ENCODE data around the gene MYADML2.

Gene MYADML2

DNA sequence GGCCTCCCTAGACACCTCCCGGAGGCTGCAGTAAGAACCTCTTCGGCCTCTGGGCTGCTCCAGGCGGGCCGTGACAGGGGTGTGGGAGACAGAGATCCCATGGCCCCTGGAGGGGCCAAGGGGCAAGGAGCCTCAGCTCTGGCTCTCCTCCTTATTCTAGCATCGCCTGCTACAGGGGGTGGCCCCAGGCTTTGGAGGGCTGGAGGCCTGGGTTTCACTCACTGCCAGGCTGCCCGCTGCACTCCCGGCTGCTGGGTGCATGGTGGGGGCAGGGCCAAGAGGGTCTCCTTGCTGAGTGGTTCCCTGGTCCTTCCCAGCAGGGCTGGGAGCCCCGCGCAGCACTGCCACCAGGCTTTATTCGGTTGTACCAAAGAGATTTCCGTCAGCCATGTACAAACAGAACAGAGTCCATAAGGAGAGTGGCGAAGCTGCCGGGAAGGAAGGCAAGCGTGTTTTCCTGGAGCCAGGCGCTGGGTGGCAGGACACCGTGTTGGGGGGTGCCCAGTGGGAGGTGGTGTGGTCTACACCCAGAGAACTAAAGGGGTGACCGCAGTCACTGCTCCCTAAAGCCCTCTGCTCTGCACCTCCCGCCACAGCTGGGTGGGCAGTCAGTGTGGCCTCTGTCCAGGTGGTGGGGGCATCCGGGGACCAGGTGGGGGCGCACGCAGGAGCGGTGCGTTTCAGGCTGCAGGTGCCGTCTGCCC lies 43.0 kb downstream of the MYADML2 start:
- TF ChIP-seq RAD21 (IDR thresholded peaks at IDR 0.05; ENCODE audit: low read depth) (no peak), CEBPB (IDR thresholded peaks at IDR 0.05) (no peak)

DNA sequence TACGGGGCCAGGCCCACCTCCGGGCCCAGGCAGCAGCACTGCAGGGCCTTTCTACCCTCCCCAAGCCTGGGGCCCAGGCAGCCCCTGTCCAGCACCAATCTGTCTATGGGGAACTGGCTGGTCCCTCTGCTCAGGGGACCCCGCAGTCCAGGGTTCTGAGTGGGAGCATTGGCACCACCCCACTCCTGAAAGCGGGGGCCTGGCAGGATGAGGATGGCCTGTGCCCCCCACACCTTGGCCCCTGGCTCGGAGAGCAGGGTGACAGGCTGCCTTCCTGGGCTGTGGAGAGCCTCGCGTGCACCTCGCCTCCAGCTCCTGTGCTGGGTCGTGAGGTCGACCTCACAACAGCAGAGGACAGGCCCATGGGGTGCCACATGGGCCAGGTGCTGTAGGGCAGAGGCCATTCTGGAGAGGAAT lies 43.6 kb downstream of the MYADML2 start:
- TF ChIP-seq, protein P1, sequence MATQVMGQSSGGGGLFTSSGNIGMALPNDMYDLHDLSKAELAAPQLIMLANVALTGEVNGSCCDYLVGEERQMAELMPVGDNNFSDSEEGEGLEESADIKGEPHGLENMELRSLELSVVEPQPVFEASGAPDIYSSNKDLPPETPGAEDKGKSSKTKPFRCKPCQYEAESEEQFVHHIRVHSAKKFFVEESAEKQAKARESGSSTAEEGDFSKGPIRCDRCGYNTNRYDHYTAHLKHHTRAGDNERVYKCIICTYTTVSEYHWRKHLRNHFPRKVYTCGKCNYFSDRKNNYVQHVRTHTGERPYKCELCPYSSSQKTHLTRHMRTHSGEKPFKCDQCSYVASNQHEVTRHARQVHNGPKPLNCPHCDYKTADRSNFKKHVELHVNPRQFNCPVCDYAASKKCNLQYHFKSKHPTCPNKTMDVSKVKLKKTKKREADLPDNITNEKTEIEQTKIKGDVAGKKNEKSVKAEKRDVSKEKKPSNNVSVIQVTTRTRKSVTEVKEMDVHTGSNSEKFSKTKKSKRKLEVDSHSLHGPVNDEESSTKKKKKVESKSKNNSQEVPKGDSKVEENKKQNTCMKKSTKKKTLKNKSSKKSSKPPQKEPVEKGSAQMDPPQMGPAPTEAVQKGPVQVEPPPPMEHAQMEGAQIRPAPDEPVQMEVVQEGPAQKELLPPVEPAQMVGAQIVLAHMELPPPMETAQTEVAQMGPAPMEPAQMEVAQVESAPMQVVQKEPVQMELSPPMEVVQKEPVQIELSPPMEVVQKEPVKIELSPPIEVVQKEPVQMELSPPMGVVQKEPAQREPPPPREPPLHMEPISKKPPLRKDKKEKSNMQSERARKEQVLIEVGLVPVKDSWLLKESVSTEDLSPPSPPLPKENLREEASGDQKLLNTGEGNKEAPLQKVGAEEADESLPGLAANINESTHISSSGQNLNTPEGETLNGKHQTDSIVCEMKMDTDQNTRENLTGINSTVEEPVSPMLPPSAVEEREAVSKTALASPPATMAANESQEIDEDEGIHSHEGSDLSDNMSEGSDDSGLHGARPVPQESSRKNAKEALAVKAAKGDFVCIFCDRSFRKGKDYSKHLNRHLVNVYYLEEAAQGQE (IDR thresholded peaks at IDR 0.05; ENCODE audit: low read depth): no peak

DNA sequence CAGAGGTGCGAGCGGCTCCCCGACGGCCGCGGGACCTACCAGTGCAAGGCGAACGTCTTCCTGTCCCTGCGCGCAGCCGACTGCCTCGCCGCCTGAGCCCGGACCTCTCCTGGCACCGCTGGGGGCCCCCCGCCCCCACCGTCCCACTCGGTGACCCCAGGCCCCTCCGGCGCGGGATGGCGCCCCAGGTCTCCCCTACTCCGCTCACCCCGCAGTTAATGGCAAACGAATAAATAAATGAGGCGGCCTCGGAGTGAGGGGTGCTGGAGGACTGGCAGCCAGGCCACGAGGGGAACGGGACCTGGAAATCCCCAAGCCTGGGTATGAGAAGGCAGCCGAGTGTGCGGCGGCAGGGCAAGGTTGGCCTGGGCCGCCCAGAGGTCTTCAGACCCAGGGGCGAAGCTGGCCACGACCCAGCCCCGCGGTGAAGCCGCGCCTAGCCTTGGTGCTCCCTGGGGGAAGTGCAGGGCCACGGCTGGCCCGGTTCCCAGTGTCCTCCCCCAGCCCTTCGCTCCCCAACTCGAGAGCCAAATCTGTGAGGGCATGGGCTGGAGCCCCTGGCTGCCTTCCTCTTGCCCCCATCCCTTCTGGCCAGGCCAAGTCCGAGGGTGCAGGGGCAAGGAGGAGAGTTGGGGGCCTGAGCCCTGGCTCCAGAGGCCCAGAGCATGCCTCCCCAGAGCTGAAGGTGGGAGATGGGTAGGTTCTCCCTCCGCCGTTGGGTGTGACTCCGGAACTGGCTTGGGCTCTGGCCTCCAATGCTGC lies 44.2 kb downstream of the MYADML2 start:
- TF ChIP-seq NFIC (IDR thresholded peaks at IDR 0.05): no peak

DNA sequence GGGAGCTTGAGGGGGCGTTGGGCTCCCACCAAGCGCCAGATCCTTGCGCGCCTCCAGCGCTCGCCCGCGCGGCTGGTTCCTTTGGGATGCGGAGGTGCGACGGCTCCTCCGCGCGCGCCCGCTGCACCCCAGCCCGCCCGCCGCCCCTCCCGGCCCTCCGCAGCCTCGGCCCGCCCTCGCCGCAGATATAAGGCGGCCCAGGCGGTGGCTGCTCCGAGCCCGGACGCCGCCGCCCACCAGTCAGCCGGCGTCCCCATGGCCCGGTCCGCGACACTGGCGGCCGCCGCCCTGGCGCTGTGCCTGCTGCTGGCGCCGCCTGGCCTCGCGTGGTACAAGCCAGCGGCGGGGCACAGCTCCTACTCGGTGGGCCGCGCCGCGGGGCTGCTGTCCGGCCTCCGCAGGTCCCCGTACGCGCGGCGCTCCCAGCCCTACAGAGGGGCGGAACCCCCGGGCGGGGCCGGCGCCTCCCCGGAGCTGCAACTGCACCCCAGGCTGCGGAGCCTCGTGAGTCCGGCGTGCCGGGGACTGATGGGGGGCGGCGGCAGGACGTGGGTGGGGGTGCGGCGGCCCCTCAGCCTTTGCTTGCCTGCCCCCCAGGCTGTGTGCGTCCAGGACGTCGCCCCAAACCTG lies 44.9 kb downstream of the MYADML2 start, which contains the start of gene NPB:
Gene NPB, plus strand, starts transcription at position 216 of the 630 bp plus-strand sequence. Its CDS starts 40 bp downstream, at position 256.
- TF ChIP-seq EP300 (IDR thresholded peaks at IDR 0.05; ENCODE audit: borderline replicate concordance) (no peak), FOXM1 (IDR thresholded peaks at IDR 0.05; ENCODE audit: borderline replicate concordance, low read depth) (no peak), TCF12 (IDR thresholded peaks at IDR 0.05; ENCODE audit: low read depth) (no peak), YY1 (IDR thresholded peaks at IDR 0.05; ENCODE audit: low read depth) (no peak)
- TF ChIP-seq, protein P2, sequence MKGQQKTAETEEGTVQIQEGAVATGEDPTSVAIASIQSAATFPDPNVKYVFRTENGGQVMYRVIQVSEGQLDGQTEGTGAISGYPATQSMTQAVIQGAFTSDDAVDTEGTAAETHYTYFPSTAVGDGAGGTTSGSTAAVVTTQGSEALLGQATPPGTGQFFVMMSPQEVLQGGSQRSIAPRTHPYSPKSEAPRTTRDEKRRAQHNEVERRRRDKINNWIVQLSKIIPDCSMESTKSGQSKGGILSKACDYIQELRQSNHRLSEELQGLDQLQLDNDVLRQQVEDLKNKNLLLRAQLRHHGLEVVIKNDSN (IDR thresholded peaks at IDR 0.05): no peak
- TF ChIP-seq, protein P1 (IDR thresholded peaks at IDR 0.05; ENCODE audit: low read depth): no peak

DNA sequence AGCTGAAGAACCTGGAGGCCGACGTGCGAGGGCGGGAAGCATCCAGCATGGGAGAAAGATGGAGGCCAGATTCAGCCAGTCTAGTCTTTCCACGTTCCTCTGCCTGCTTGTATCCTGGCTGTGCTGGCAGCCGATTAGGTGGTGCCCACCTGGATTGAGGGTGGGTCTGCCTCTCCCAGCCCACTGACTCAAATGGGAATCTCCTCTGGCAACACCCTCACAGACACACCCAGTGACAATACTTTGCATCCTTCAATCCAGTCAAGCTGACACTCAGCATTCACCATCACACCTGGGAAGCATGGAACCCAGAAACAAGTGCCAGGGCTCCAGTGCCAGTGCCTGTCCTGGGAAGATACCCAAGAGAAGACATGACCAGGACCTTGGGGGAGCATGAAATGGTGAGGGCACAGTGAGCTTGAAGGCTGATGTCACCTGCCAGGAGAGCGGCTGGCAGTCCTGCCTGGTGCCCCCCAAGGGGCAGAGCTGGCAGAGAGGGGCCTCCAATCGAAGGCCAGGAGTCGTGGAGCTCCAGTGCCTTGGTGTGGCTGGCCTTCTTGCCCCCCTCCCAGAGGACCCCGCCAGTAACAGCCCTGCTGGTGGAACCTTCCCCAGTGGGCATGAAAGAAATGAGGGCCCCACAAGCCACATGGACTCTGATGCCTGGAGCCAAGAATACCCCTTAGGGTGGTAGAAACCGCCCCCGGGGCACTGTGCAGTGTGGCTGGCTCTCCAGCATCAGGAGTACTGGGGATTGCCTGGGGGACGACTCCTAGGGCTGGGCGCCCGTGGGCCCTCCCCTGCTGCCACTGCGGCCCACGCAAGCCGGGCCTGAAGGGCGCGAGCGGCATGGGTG lies 45.6 kb downstream of the MYADML2 start:
- TF ChIP-seq, protein P3, sequence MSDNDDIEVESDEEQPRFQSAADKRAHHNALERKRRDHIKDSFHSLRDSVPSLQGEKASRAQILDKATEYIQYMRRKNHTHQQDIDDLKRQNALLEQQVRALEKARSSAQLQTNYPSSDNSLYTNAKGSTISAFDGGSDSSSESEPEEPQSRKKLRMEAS (IDR thresholded peaks at IDR 0.05): no peak
- TF ChIP-seq YY1 (IDR thresholded peaks at IDR 0.05; ENCODE audit: low read depth) (no peak), NFIC (IDR thresholded peaks at IDR 0.05) (no peak), EP300 (IDR thresholded peaks at IDR 0.05; ENCODE audit: borderline replicate concordance) (no peak), CEBPB (IDR thresholded peaks at IDR 0.05) (no peak), CREB1 (IDR thresholded peaks at IDR 0.05; ENCODE audit: low read depth) (no peak), EGR1 (IDR thresholded peaks at IDR 0.05) (no peak), TAF1 (IDR thresholded peaks at IDR 0.05; ENCODE audit: low read depth) (no peak), FOXM1 (IDR thresholded peaks at IDR 0.05; ENCODE audit: borderline replicate concordance, low read depth) (no peak), ZBTB7A (IDR thresholded peaks at IDR 0.05; ENCODE audit: low read depth) (no peak), RAD21 (IDR thresholded peaks at IDR 0.05; ENCODE audit: low read depth) (no peak)

DNA sequence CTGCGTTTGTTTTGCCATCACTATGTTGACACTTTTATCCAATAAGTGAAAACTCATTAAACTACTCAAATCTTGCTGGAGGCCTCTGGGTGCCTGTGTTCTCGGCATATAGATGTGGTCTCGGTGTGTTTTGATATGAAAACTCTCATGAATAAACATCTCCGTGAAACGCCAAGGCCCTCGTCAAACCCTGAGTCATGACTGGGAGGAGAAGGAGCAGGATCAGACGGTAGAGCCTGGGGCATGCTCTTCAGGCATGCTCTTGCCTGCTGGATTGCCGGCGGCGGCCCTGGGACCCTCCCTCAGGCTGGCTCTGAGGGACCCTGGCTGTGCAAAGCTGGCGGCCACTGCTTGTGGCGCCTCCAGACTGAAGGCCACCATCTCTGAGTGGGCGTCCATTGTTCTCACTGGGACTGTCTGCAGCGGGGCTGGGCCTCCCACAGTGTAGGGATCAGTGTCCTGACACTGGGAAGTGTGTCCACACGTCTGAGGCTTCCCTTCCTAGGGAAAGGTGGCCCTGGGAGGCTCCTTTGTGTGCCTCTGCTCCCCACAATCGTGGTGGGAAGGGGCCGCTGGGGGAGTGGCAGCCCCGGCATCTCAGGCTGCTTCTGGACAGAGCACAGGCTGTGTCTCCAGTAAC lies 46.7 kb downstream of the MYADML2 start:
- TF ChIP-seq, protein P1 (IDR thresholded peaks at IDR 0.05; ENCODE audit: low read depth): no peak
- TF ChIP-seq CEBPB (IDR thresholded peaks at IDR 0.05) (no peak), RAD21 (IDR thresholded peaks at IDR 0.05; ENCODE audit: low read depth) (no peak), TAF1 (IDR thresholded peaks at IDR 0.05; ENCODE audit: low read depth) (no peak), FOXM1 (IDR thresholded peaks at IDR 0.05; ENCODE audit: borderline replicate concordance, low read depth) (no peak), YY1 (IDR thresholded peaks at IDR 0.05; ENCODE audit: low read depth) (no peak), TEAD4 (IDR thresholded peaks at IDR 0.05) (no peak), NFIC (IDR thresholded peaks at IDR 0.05) (no peak)
- TF ChIP-seq, protein P2 (IDR thresholded peaks at IDR 0.05): no peak
- TF ChIP-seq, protein P3 (IDR thresholded peaks at IDR 0.05): no peak
